ENCODE results near the gene GARNL3.

GARNL3 gene

GRCh38 chr9:127356906-127357305, 92.3 kb downstream of the GARNL3 start:
- DNase-seq, result no peak

- no peak for DNase-seq
Measured at GRCh38 chr9:127358023-127358535, 93.5 kb downstream of the GARNL3 start.

GRCh38 chr9:127358770-127359169, 94.2 kb downstream of the GARNL3 start:
- no peak for DNase-seq

GRCh38 chr9:127360250-127360649, 95.7 kb downstream of the GARNL3 start:
- no peak for DNase-seq

- DNase-seq, result no peak
Measured at GRCh38 chr9:127360829-127361228, 96.3 kb downstream of the GARNL3 start.

- no peak for DNase-seq
Measured at GRCh38 chr9:127361561-127361960, 97.0 kb downstream of the GARNL3 start.

GRCh38 chr9:127362829-127363228, 98.3 kb downstream of the GARNL3 start:
- DNase-seq, result no peak

GRCh38 chr9:127365461-127365860, 100.9 kb downstream of the GARNL3 start:
- no peak for DNase-seq

GRCh38 chr9:127366594-127366993, 102.0 kb downstream of the GARNL3 start:
- no peak for DNase-seq

GRCh38 chr9:127368852-127369402, 104.4 kb downstream of the GARNL3 start:
- DNase-seq, result no peak

- no peak for DNase-seq
Measured at GRCh38 chr9:127369428-127369827, 104.9 kb downstream of the GARNL3 start.

- DNase-seq, result no peak
Measured at GRCh38 chr9:127370147-127370579, 105.6 kb downstream of the GARNL3 start.

GRCh38 chr9:127370672-127371648, 106.4 kb downstream of the GARNL3 start:
- DNase-seq, result no peak

- no peak for DNase-seq
Measured at GRCh38 chr9:127380479-127380878, 115.9 kb downstream of the GARNL3 start.

- DNase-seq, result no peak
Measured at GRCh38 chr9:127382541-127382940, 118.0 kb downstream of the GARNL3 start.

- DNase-seq, result no peak
Measured at GRCh38 chr9:127384016-127384730, 119.6 kb downstream of the GARNL3 start.

GRCh38 chr9:127384901-127385300, 120.3 kb downstream of the GARNL3 start:
- no peak for DNase-seq

GRCh38 chr9:127386249-127386648, 121.7 kb downstream of the GARNL3 start:
- DNase-seq, result no peak

- DNase-seq, result no peak
Measured at GRCh38 chr9:127386981-127387380, 122.4 kb downstream of the GARNL3 start.

GRCh38 chr9:127388037-127388855, 123.7 kb downstream of the GARNL3 start:
- DNase-seq, result no peak

- DNase-seq, result no peak
Measured at GRCh38 chr9:127388856-127389238, 124.3 kb downstream of the GARNL3 start.
